GM23248 (cell line): Measurements from ENCODE around the gene SDK2. TPM values are rescaled to one million over a fixed set of nuclear protein-coding genes. Genes with fewer than 3 reads are reported as not detected.

ENCODE experiments used
- DNase-seq: peaks from one replicate; pipeline ENCODE4 v3.0.0-alpha.2; 2015
- H2AFZ ChIP-seq: fragments of 200-600 bp; sonication (generic); 2 replicates; pipeline ENCODE4 v1.6.1; 2016; ENCODE audit warnings: antibody characterized with exemption
- H3F3A ChIP-seq: fragments of 200-600 bp; sonication (generic); 2 replicates; pipeline ENCODE4 v1.6.1; 2016; ENCODE audit warnings: mild to moderate bottlenecking, antibody characterized with exemption, mixed run types; ENCODE audit not compliant: insufficient read depth
- H3K27ac ChIP-seq: fragments of 200-600 bp; sonication (generic); 2 replicates; pipeline ENCODE4 v1.5.1; 2016; ENCODE audit warnings: mild to moderate bottlenecking
- H3K27me3 ChIP-seq: fragments of 200-600 bp; sonication (generic); replicated peaks from 2 replicates; pipeline ENCODE4 v1.6.1; 2016; ENCODE audit warnings: mild to moderate bottlenecking; ENCODE audit not compliant: insufficient read depth
- H3K36me3 ChIP-seq: fragments of 200-600 bp; sonication (generic); 2 replicates; pipeline ENCODE4 v1.6.1; 2016; ENCODE audit warnings: low read depth, mild to moderate bottlenecking
- H3K4me1 ChIP-seq: fragments of 200-600 bp; sonication (generic); 2 replicates; pipeline ENCODE4 v1.6.1; 2016; ENCODE audit warnings: mild to moderate bottlenecking; ENCODE audit not compliant: insufficient read depth
- H3K4me2 ChIP-seq: fragments of 200-600 bp; sonication (generic); one replicate; pipeline ENCODE4 v1.6.1; 2016; ENCODE audit warnings: mild to moderate bottlenecking; ENCODE audit not compliant: unreplicated experiment
- H3K4me3 ChIP-seq: fragments of 200-600 bp; sonication (generic); 2 replicates; pipeline ENCODE4 v1.5.1; 2016; ENCODE audit warnings: mild to moderate bottlenecking
- H3K79me2 ChIP-seq: fragments of 200-600 bp; sonication (generic); 2 replicates; pipeline ENCODE4 v1.6.1; 2016; ENCODE audit warnings: mild to moderate bottlenecking; ENCODE audit not compliant: insufficient read depth
- H3K9ac ChIP-seq: fragments of 200-600 bp; sonication (generic); 2 replicates; pipeline ENCODE4 v1.6.1; 2016; ENCODE audit warnings: mild to moderate bottlenecking
- H3K9me2 ChIP-seq: fragments of 200-600 bp; sonication (generic); 2 replicates; pipeline ENCODE4 v1.6.1; 2016; ENCODE audit warnings: mixed run types, mild to moderate bottlenecking, moderate library complexity; ENCODE audit not compliant: insufficient read depth
- H3K9me3 ChIP-seq: fragments of 200-600 bp; sonication (generic); one replicate; pipeline ENCODE4 v1.6.1; 2017; ENCODE audit warnings: low read depth
- H4K20me1 ChIP-seq: fragments of 200-600 bp; sonication (generic); 2 replicates; pipeline ENCODE4 v1.6.0; 2016; ENCODE audit not compliant: insufficient read depth
- EZH2 ChIP-seq: fragments of 200-600 bp; sonication (generic); IDR thresholded peaks from 2 replicates; pipeline ENCODE4 v1.6.1; 2018; ENCODE audit warnings: antibody characterized with exemption, mild to moderate bottlenecking; ENCODE audit not compliant: insufficient read depth, poor library complexity, severe bottlenecking
- EZH2phosphoT487 ChIP-seq: fragments of 200-600 bp; sonication (generic); IDR thresholded peaks from 2 replicates; pipeline ENCODE4 v1.6.1; 2018; ENCODE audit warnings: antibody characterized with exemption, moderate library complexity, mild to moderate bottlenecking, low read depth; ENCODE audit not compliant: insufficient read depth
- WGBS, 2 experiments: methylation state at CpG; one replicate each; pipeline ENCODE4 v1.1.6; 2015 to 2017; ENCODE audit warnings: low lambda C conversion rate in 2 of 2, low coverage in 1 of 2; ENCODE audit errors: missing lambda C conversion rate in 2 of 2; 5-methylcytosine and 5-hydroxymethylcytosine counted together
- in situ Hi-C: fragments of 300-500 bp; cut with MboI; formaldehyde crosslinking; loops from 2 replicates; pipeline ENCODE4 v1.15.0; 2020
- polyA plus RNA-seq: library from polyadenylated mRNA; unstranded; fragments of >200 nt; fragmentation: Nextera tagmentation; extraction: Ambion mirVana; gene quantifications from 2 replicates; pipeline ENCODE4 v1.2.1, GENCODE V29; 2016
- total RNA-seq: library from RNA; depleted of rRNA; stranded (reverse); fragments of >200 nt; shearing (Covaris generic); gene quantifications from 2 replicates; pipeline ENCODE4 v1.2.3, GENCODE V29; 2014

Gene SDK2
- total and polyA plus RNA-seq, 2 experiments from 2014 or later, result under 0.01 to 0.03 TPM

- WGBS, 2 experiments, result 1 to 6% methylated on average over 7 of the region's 7 CpGs
- peak overlapping the region; percentile 52 for H2AFZ ChIP-seq
- H3K79me2 ChIP-seq, result no peaks in the 10 kb centered on the region
- TF ChIP-seq EZH2 (no peak), EZH2phosphoT487 (0 out of 2 replicates have a peak, but pooled peaks have one; percentile 50)
- H3K4me2 ChIP-seq, result peak overlapping the region; percentile 66
- H3K27me3 ChIP-seq, result no peaks in the 10 kb centered on the region
- no peaks in the 10 kb centered on the region for H3K36me3 ChIP-seq
- in situ Hi-C loops, result no loop called here
- no peaks in the 10 kb centered on the region for H3K9me3 ChIP-seq
- H3K27ac ChIP-seq, result peak overlapping the region; percentile 87
- peak; percentile 97 for DNase-seq
- H3F3A ChIP-seq, result peaks cover 18% of the 10 kb centered on the region
- H4K20me1 ChIP-seq, result no peaks in the 10 kb centered on the region
- peaks cover 44% of the 10 kb centered on the region for H3K4me1 ChIP-seq
- no peaks in the 10 kb centered on the region for H3K9me2 ChIP-seq
- peak overlapping the region; percentile 46 for H3K9ac ChIP-seq
- peak overlapping the region; percentile 48 for H3K4me3 ChIP-seq
Measured at GRCh38 chr17:73340093-73340596, 304.1 kb downstream of the SDK2 start.

GRCh38 chr17:73338566-73339197 lies 305.6 kb downstream of the SDK2 start:
- TF ChIP-seq EZH2phosphoT487, result no peak
- no peak for TF ChIP-seq EZH2
- in situ Hi-C loops, result no loop called here
- Histone ChIP-seq H3F3A (peaks cover 24% of the 10 kb centered on the region), H3K4me2 (no peak overlapping the region), H3K9ac (peak overlapping the region; percentile 48; the same call in 1 of the 2 replicates), H3K36me3 (no peaks in the 10 kb centered on the region), H3K27me3 (no peaks in the 10 kb centered on the region), H3K9me2 (no peaks in the 10 kb centered on the region), H3K27ac (0 out of 2 replicates have a peak overlapping the region, but pooled peaks have one; percentile 24), H3K79me2 (no peaks in the 10 kb centered on the region), H3K4me1 (peaks cover 46% of the 10 kb centered on the region), H2AFZ (peak overlapping the region; percentile 78), H4K20me1 (no peaks in the 10 kb centered on the region), H3K4me3 (no peak overlapping the region), H3K9me3 (no peaks in the 10 kb centered on the region)
- DNase-seq, result no peak
- 79 to 84% methylated on average over 15 to 22 of the region's 22 CpGs for WGBS, 2 experiments

GRCh38 chr17:73338050-73338521 lies 306.2 kb downstream of the SDK2 start:
- Histone ChIP-seq H3K9me3 (no peaks in the 10 kb centered on the region), H3K4me3 (peak overlapping the region; percentile 39), H3K9me2 (no peaks in the 10 kb centered on the region), H3K27me3 (no peaks in the 10 kb centered on the region), H3K4me1 (peaks cover 41% of the 10 kb centered on the region), H4K20me1 (no peaks in the 10 kb centered on the region), H3F3A (peaks cover 25% of the 10 kb centered on the region), H3K79me2 (no peaks in the 10 kb centered on the region), H3K36me3 (no peaks in the 10 kb centered on the region), H2AFZ (peak overlapping the region; percentile 78), H3K9ac (peak overlapping the region; percentile 48), H3K4me2 (peak overlapping the region; percentile 47), H3K27ac (0 out of 2 replicates have a peak overlapping the region, but pooled peaks have one; percentile 24)
- WGBS, 2 experiments, result 16 to 20% methylated on average over 13 of the region's 13 CpGs
- DNase-seq, result peak; percentile 76
- in situ Hi-C loops, result no loop called here
- TF ChIP-seq EZH2phosphoT487, result no peak
- TF ChIP-seq EZH2, result no peak

DNA sequence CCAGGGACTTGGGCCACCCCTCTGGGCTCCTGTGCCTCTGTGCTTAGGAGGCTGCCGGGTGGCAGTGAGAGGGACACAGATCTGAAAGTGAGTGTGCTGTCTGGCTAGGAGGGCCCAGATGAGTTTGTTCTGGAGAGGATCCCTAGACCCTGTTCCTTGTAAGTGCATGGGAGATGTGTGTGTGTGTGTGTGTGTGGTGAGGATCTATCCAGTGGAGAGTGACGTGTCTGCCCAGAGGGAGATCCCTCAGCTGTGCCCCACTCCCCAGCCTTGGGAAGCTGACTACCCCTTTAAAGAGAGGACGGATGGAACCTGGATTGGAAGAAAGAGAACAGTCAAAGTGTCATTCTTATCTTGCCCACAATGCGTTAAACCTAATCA lies 306.9 kb downstream of the SDK2 start:
- H3K9me2 ChIP-seq, result no peaks in the 10 kb centered on the region
- H3K27ac ChIP-seq, result no peak overlapping the region
- peak overlapping the region; percentile 47 for H3K4me2 ChIP-seq
- H3K4me1 ChIP-seq, result peaks cover 35% of the 10 kb centered on the region
- in situ Hi-C loops, result no loop called here
- H3K9ac ChIP-seq, result no peak overlapping the region
- H4K20me1 ChIP-seq, result no peaks in the 10 kb centered on the region
- DNase-seq, result no peak
- H3K79me2 ChIP-seq, result no peaks in the 10 kb centered on the region
- no peaks in the 10 kb centered on the region for H3K36me3 ChIP-seq
- no peaks in the 10 kb centered on the region for H3K27me3 ChIP-seq
- no peak overlapping the region; the same call in 1 of the 2 replicates for H2AFZ ChIP-seq
- peaks cover 25% of the 10 kb centered on the region for H3F3A ChIP-seq
- TF ChIP-seq EZH2 (no peak), EZH2phosphoT487 (no peak)
- H3K4me3 ChIP-seq, result no peak overlapping the region
- 78 to 84% methylated on average over 4 of the region's 4 CpGs for WGBS, 2 experiments
- no peaks in the 10 kb centered on the region for H3K9me3 ChIP-seq
